ENCODE results near the gene NR5A2.

The NR5A2 gene

GRCh38 chr1:200173097-200173618 lies 145.6 kb downstream of the NR5A2 start:
- no peak overlapping the region for H3K4me3 ChIP-seq (ENCODE audit: low read depth, low read length)
- in situ Hi-C loops (cut with HindIII; ENCODE audit: low pct_ligation_motif_present, low sequenced_read_pairs) = no loop called here
- no peak for TF ChIP-seq CTCF (IDR thresholded peaks at IDR 0.05; ENCODE audit: low read depth, low read length, missing control alignments)
- no peaks in the 10 kb centered on the region for H3K27me3 ChIP-seq (replicated peaks)
- DNase-seq = no peak
- no peaks in the 10 kb centered on the region for H3K36me3 ChIP-seq (replicated peaks)
- no peak overlapping the region for H3K27ac ChIP-seq

- no peak for TF ChIP-seq CTCF (IDR thresholded peaks at IDR 0.05; ENCODE audit: low read depth, low read length, missing control alignments)
- Histone ChIP-seq H3K27me3 (replicated peaks) (no peaks in the 10 kb centered on the region), H3K36me3 (replicated peaks) (no peaks in the 10 kb centered on the region), H3K27ac (no peak overlapping the region), H3K4me3 (ENCODE audit: low read depth, low read length) (no peak overlapping the region)
- no peak for DNase-seq
- in situ Hi-C loops (cut with HindIII; ENCODE audit: low pct_ligation_motif_present, low sequenced_read_pairs) = no loop called here
Measured at GRCh38 chr1:200174525-200175295, 147.2 kb downstream of the NR5A2 start.

GRCh38 chr1:200176181-200176580 lies 148.7 kb downstream of the NR5A2 start:
- TF ChIP-seq CTCF (IDR thresholded peaks at IDR 0.05; ENCODE audit: low read depth, low read length, missing control alignments) = no peak
- in situ Hi-C loops (cut with HindIII; ENCODE audit: low pct_ligation_motif_present, low sequenced_read_pairs) = no loop called here
- no peak overlapping the region for H3K4me3 ChIP-seq (ENCODE audit: low read depth, low read length)
- H3K27me3 ChIP-seq (replicated peaks) = no peaks in the 10 kb centered on the region
- no peaks in the 10 kb centered on the region for H3K36me3 ChIP-seq (replicated peaks)
- DNase-seq = no peak
- H3K27ac ChIP-seq = no peak overlapping the region

GRCh38 chr1:200176798-200177197 lies 149.3 kb downstream of the NR5A2 start:
- Histone ChIP-seq H3K36me3 (replicated peaks) (no peaks in the 10 kb centered on the region), H3K4me3 (ENCODE audit: low read depth, low read length) (no peak overlapping the region), H3K27ac (no peak overlapping the region), H3K27me3 (replicated peaks) (no peaks in the 10 kb centered on the region)
- no peak for DNase-seq
- in situ Hi-C loops (cut with HindIII; ENCODE audit: low pct_ligation_motif_present, low sequenced_read_pairs) = no loop called here
- no peak for TF ChIP-seq CTCF (IDR thresholded peaks at IDR 0.05; ENCODE audit: low read depth, low read length, missing control alignments)

- TF ChIP-seq CTCF (IDR thresholded peaks at IDR 0.05; ENCODE audit: low read depth, low read length, missing control alignments) = no peak
- H3K36me3 ChIP-seq (replicated peaks) = no peaks in the 10 kb centered on the region
- in situ Hi-C loops (cut with HindIII; ENCODE audit: low pct_ligation_motif_present, low sequenced_read_pairs) = no loop called here
- no peaks in the 10 kb centered on the region for H3K27me3 ChIP-seq (replicated peaks)
- no peak overlapping the region for H3K4me3 ChIP-seq (ENCODE audit: low read depth, low read length)
- DNase-seq = no peak
- no peak overlapping the region for H3K27ac ChIP-seq
Measured at GRCh38 chr1:200178340-200178739, 150.8 kb downstream of the NR5A2 start.
